B cell (primary cell): ENCODE measurements around the gene CELF2. TPM values are rescaled to one million over a fixed set of nuclear protein-coding genes. Genes with fewer than 3 reads are reported as not detected.

Experiments used
- ATAC-seq: fragments of 200-7000 bp; cut with Tn5 transposase; one replicate; pipeline ENCODE4 v1.10.0; 2021; ENCODE audit warnings: low read depth, mild to moderate bottlenecking, moderate number of reproducible peaks, moderate library complexity
- CTCF ChIA-PET: fragments of 350-600 bp; sonication (Branson Sonifier 250); formaldehyde crosslinking; loops from one replicate; lab custom pipeline; 2021; ENCODE audit warnings: antibody characterized with exemption, inconsistent platforms; lab: Charles Lee
- POLR2A ChIA-PET: fragments of 350-600 bp; sonication (Branson Sonifier 250); formaldehyde crosslinking; loops from one replicate; lab custom pipeline; 2021; ENCODE audit warnings: antibody characterized with exemption; lab: Charles Lee
- DNase-seq: peaks from one replicate; pipeline ENCODE4 v3.0.0; 2013
- H2AFZ ChIP-seq: 2 replicates; pipeline ENCODE4 v1.6.1; 2012; ENCODE audit warnings: mild to moderate bottlenecking, low read depth, low read length; ENCODE audit not compliant: insufficient read depth, poor library complexity, severe bottlenecking
- H3K27ac ChIP-seq, 2 donors: 1 replicate in 1 of 2; 2 replicates in 1 of 2; pipeline ENCODE4 v1.5.1; 2012 to 2013; ENCODE audit warnings: low read length in 2 of 2, mild to moderate bottlenecking in 2 of 2, moderate library complexity in 1 of 2
- H3K27me3 ChIP-seq, 4 experiments: fragments of 200-600 bp in 1 of 4; sonication (generic) in 1 of 4; replicated peaks in 1 of 4; 1 replicate in 2 of 4; 2 replicates in 2 of 4; pipeline versions ENCODE4 v1.6.1 to v1.7.0; 2013 to 2016; ENCODE audit warnings: low read length in 3 of 4, mild to moderate bottlenecking in 2 of 4, mixed read lengths in 1 of 4, moderate library complexity in 1 of 4; ENCODE audit not compliant: insufficient read depth in 4 of 4, control insufficient read depth in 3 of 4; ENCODE audit errors: control extremely low read depth in 1 of 4
- H3K36me3 ChIP-seq, 2 experiments: replicated peaks in 1 of 2; 1 replicate in 1 of 2; 2 replicates in 1 of 2; pipeline versions ENCODE4 v1.6.1 to v1.7.1; 2013; ENCODE audit warnings: low read length in 1 of 2; ENCODE audit not compliant: insufficient read depth in 2 of 2, control insufficient read depth in 1 of 2; ENCODE audit errors: control extremely low read depth in 1 of 2, extremely low read depth in 1 of 2
- H3K4me1 ChIP-seq, 2 donors: fragments of 200-600 bp in 1 of 2; sonication (generic) in 1 of 2; 1 replicate in 1 of 2; 2 replicates in 1 of 2; pipeline versions ENCODE4 v1.5.1 to v1.6.1; 2013 to 2017; ENCODE audit warnings: low read length in 2 of 2; ENCODE audit not compliant: control insufficient read depth in 2 of 2, insufficient read depth in 2 of 2
- H3K4me2 ChIP-seq: replicated peaks from 2 replicates; pipeline ENCODE3; 2012; ENCODE audit warnings: mild to moderate bottlenecking, low read depth, low read length; ENCODE audit not compliant: poor library complexity, severe bottlenecking
- H3K4me3 ChIP-seq, 5 experiments: fragments of 200-600 bp in 1 of 5; sonication (generic) in 1 of 5; 1 replicate in 3 of 5; 2 replicates in 2 of 5; pipeline versions ENCODE4 v1.5.1 to v1.7.0; 2011 to 2016; ENCODE audit warnings: low read length in 4 of 5, mild to moderate bottlenecking in 4 of 5, low read depth in 2 of 5, control low read depth in 1 of 5, moderate library complexity in 1 of 5; ENCODE audit not compliant: insufficient read depth in 1 of 5; ENCODE audit errors: control extremely low read depth in 1 of 5, extremely low read depth in 1 of 5
- H3K79me2 ChIP-seq: fragments of 200-600 bp; sonication (generic); one replicate; pipeline ENCODE4 v1.6.0; 2016; ENCODE audit warnings: low read length; ENCODE audit not compliant: control insufficient read depth, insufficient read depth
- H3K9ac ChIP-seq: fragments of 200-600 bp; sonication (generic); 2 replicates; pipeline ENCODE4 v1.6.1; 2017; ENCODE audit warnings: mild to moderate bottlenecking, low read length, moderate library complexity
- H3K9me3 ChIP-seq, 3 donors: one replicate each; pipeline versions ENCODE4 v1.6.1 to v1.7.1; 2013; ENCODE audit warnings: low read length in 2 of 3; ENCODE audit not compliant: control insufficient read depth in 2 of 3, insufficient read depth in 1 of 3; ENCODE audit errors: control extremely low read depth in 1 of 3
- H4K20me1 ChIP-seq: 2 replicates; pipeline ENCODE4 v1.6.0; 2012; ENCODE audit warnings: mild to moderate bottlenecking, low read length; ENCODE audit not compliant: insufficient read depth, control insufficient read depth, poor library complexity, severe bottlenecking
- H3K27ac Mint-ChIP-seq: one replicate; pipeline ENCODE4 v1.8.0; 2021; ENCODE audit warnings: mixed read lengths
- H3K27me3 Mint-ChIP-seq: one replicate; pipeline ENCODE4 v1.8.0; 2021; ENCODE audit warnings: mixed read lengths
- H3K4me1 Mint-ChIP-seq: one replicate; pipeline ENCODE4 v1.8.0; 2021; ENCODE audit warnings: mixed read lengths
- H3K4me3 Mint-ChIP-seq: one replicate; pipeline ENCODE4 v1.8.0; 2021; ENCODE audit warnings: mixed read lengths
- H3K9me3 Mint-ChIP-seq: one replicate; pipeline ENCODE4 v1.8.0; 2022; ENCODE audit warnings: mixed read lengths; ENCODE audit not compliant: insufficient read depth
- CTCF ChIP-seq: fragments of 200-600 bp; IDR thresholded peaks from one replicate; pipeline ENCODE4 v1.8.0; 2022; ENCODE audit warnings: antibody characterized with exemption, mild to moderate bottlenecking
- EZH2 ChIP-seq: IDR thresholded peaks from 2 replicates; pipeline ENCODE4 v1.6.1; 2012; ENCODE audit warnings: borderline replicate concordance, low read depth, mild to moderate bottlenecking, moderate library complexity, low read length; ENCODE audit not compliant: insufficient read depth, poor library complexity, severe bottlenecking
- WGBS: methylation state at CpG from one replicate; pipeline ENCODE4 v1.1.5; 2013; ENCODE audit warnings: missing lambda C conversion rate; ENCODE audit not compliant: insufficient coverage; 5-methylcytosine and 5-hydroxymethylcytosine counted together
- intact Hi-C: fragments of 100-400 bp; cut with micrococcal nuclease; formaldehyde crosslinking; loops from one replicate; pipeline ENCODE4 v1.10.0; 2022
- polyA plus RNA-seq: library from polyadenylated mRNA; depleted of rRNA; stranded (reverse); fragments of >200 nt; gene quantifications from 2 replicates; pipeline ENCODE4 v1.2.3, GENCODE V29; 2012
- total RNA-seq, 2 donors: library from RNA; stranded (reverse); fragments of 120-200 nt in 1 of 2; gene quantifications; 1 replicate in 1 of 2; 2 replicates in 1 of 2; pipeline versions ENCODE4 v1.2.3 to v1.2.4, GENCODE V29; 2013 to 2022

CELF2 gene
- total and polyA plus RNA-seq, 2 donors (not counting 1 experiment from before 2014, with no cell fraction given), result 59.5 to 112 TPM

- DNase-seq (no peak), ATAC-seq (no peak)
- Histone ChIP-seq H3K36me3 (no peaks in the 10 kb centered on the region), H3K27ac (no peak overlapping the region), H3K9ac (no peak overlapping the region), H3K9me3 (no peaks in the 10 kb centered on the region), H3K4me2 (no peak overlapping the region), H3K4me3 (no peak overlapping the region), H3K4me1 (no peaks in the 10 kb centered on the region), H4K20me1 (no peaks in the 10 kb centered on the region), H3K79me2 (no peaks in the 10 kb centered on the region), H2AFZ (no peak overlapping the region), H3K27me3 (peaks cover 0 to 17% (median 12%) of the 10 kb centered on the region in 4 experiments)
- Mint-ChIP-seq H3K4me1 (peaks cover 2% of the 10 kb centered on the region), H3K27ac (no peak overlapping the region), H3K9me3 (no peaks in the 10 kb centered on the region), H3K27me3 (peaks cover 64% of the 10 kb centered on the region), H3K4me3 (no peak overlapping the region)
- whole genome bisulfite sequencing, result 90% methylated on average over 9 of the region's 16 CpGs
- CTCF ChIA-PET, result no interaction called here
- intact Hi-C loops, result no loop called here
- TF ChIP-seq EZH2 (no peak), CTCF (no peak)
- POLR2A ChIA-PET, result no interaction called here
Observed at GRCh38 chr10:11007476-11008020, 10.1 kb upstream of the CELF2 start.

- POLR2A ChIA-PET, result no interaction called here
- 85% methylated on average over 11 of the region's 13 CpGs for WGBS
Observed at GRCh38 chr10:11009471-11010308, 8.0 kb upstream of the CELF2 start.

More at GRCh38 chr10:11009471-11010308, 8.0 kb upstream of the CELF2 start:
- TF ChIP-seq EZH2 (no peak), CTCF (no peak)
- no peak overlapping the region for H3K4me3 ChIP-seq
- Mint-ChIP-seq H3K4me3 (no peak overlapping the region), H3K27me3 (peaks cover 76% of the 10 kb centered on the region), H3K27ac (no peak overlapping the region), H3K9me3 (no peaks in the 10 kb centered on the region), H3K4me1 (peaks cover 4% of the 10 kb centered on the region)
- H4K20me1 ChIP-seq, result no peaks in the 10 kb centered on the region
- H3K4me2 ChIP-seq, result no peak overlapping the region
- no peak overlapping the region for H3K9ac ChIP-seq
- ATAC-seq (no peak), DNase-seq (no peak)
- no peaks in the 10 kb centered on the region for H3K36me3 ChIP-seq
- CTCF ChIA-PET, result no interaction called here
- no peaks in the 10 kb centered on the region for H3K79me2 ChIP-seq
- intact Hi-C loops, result loop anchor here (10.0 kb wide), 1 partner anchor 255 kb away; no protein-coding TSS in a partner anchor
- H3K27ac ChIP-seq, result no peak overlapping the region
- H3K4me1 ChIP-seq, result no peaks in the 10 kb centered on the region
- peaks cover 0 to 34% (median 18%) of the 10 kb centered on the region in 4 experiments for H3K27me3 ChIP-seq
- H2AFZ ChIP-seq, result no peak overlapping the region
- no peaks in the 10 kb centered on the region for H3K9me3 ChIP-seq
